HEK293 (cell line): ENCODE results near the gene MAP1LC3A.

Experiments
- CTCF ChIP-seq: fragments of 450-650 bp; formaldehyde crosslinking; IDR thresholded peaks from 2 replicates; pipeline ENCODE4 v1.5.1; 2016; ENCODE audit warnings: missing biosample characterization, missing genetic modification characterization
- KLF16 ChIP-seq: fragments of 450-650 bp; formaldehyde crosslinking; IDR thresholded peaks from 2 replicates; pipeline ENCODE4 v1.5.1; 2017; ENCODE audit warnings: missing biosample characterization, missing genetic modification characterization
- ZFP3 ChIP-seq: fragments of 450-650 bp; formaldehyde crosslinking; IDR thresholded peaks from 2 replicates; pipeline ENCODE4 v1.5.1; 2016; ENCODE audit warnings: low read depth, missing biosample characterization, missing genetic modification characterization
- ZNF132 ChIP-seq: fragments of 450-650 bp; formaldehyde crosslinking; IDR thresholded peaks from 2 replicates; pipeline ENCODE4 v1.5.1; 2017; ENCODE audit warnings: missing biosample characterization, missing genetic modification characterization, borderline replicate concordance
- ZNF274 ChIP-seq, 2 experiments: fragments of 200-500 bp in 1 of 2; fragments of 450-650 bp in 1 of 2; sonication (Bioruptor generic) in 1 of 2; formaldehyde crosslinking in 1 of 2; IDR thresholded peaks; 2 replicates each; pipeline versions ENCODE4 v1.5.1 to v1.6.1; 2014 to 2016; ENCODE audit warnings: borderline replicate concordance in 1 of 2, inconsistent platforms in 1 of 2, low read length in 1 of 2, missing biosample characterization in 1 of 2, missing genetic modification characterization in 1 of 2
- ZNF302 ChIP-seq: fragments of 450-650 bp; formaldehyde crosslinking; IDR thresholded peaks from 2 replicates; pipeline ENCODE4 v1.5.1; 2016; ENCODE audit warnings: missing biosample characterization, missing genetic modification characterization, low read depth
- ZNF530 ChIP-seq: fragments of 450-650 bp; formaldehyde crosslinking; IDR thresholded peaks from 2 replicates; pipeline ENCODE4 v1.5.1; 2016; ENCODE audit warnings: low read depth, missing biosample characterization, missing genetic modification characterization

DNA sequence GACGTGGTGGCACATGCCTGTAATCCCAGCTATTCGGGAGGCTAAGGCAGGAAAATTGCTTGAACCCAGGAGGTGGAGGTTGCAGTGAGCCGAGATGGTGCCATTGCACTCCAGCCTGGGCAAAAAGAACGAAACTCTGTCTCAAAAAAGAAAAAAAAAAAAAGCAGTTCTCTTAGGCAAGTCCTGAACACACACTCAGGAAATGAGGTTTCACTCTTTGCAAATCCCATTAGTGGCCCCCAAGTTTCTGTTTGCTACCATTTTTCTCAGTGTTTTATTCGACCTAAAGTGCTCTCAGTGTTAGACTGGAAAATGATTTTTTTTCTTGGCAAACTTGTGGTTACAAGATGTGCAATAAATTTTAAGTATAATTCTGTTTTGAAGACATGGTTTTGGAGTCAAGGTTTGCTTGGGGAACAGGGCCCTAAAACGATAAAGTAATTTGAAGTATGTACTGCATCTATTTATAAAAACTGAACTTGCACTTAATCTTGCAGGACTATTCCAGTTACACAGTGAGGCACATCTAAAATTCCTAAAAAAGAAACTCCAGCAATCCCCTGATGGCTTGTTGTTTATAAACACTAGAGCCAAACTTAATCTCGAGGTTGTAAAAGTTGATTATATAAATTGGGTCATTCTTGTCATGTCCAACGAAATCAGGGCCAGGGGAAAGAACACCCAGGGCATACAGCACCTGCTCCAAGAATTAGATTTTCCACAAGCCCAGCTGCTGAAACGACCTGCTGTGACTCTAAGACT, 42.6 kb downstream of the MAP1LC3A start:
- TF ChIP-seq ZNF530 (tag by site-specific recombination) (no peak), ZNF274 (IDR thresholded peaks at IDR 0.05; ENCODE audit: low read length) (no peak), ZNF274 (tag by site-specific recombination; IDR thresholded peaks at IDR 0.05; ENCODE audit: borderline replicate concordance) (no peak), KLF16 (tag by site-specific recombination) (no peak), ZNF132 (no peak), CTCF (no peak), ZNF302 (tag by site-specific recombination) (no peak), ZFP3 (tag by site-specific recombination) (no peak)
